Measurements from ENCODE around the gene TMED8.
A peak's percentile ranks its signal among the peaks of the same experiment; 100 is the strongest.
"Not testable (repeated sequence)": the region's sequence is repeated elsewhere in the genome, so short reads cannot be mapped to it uniquely, and the experiment has no call there.

Gene TMED8

DNA sequence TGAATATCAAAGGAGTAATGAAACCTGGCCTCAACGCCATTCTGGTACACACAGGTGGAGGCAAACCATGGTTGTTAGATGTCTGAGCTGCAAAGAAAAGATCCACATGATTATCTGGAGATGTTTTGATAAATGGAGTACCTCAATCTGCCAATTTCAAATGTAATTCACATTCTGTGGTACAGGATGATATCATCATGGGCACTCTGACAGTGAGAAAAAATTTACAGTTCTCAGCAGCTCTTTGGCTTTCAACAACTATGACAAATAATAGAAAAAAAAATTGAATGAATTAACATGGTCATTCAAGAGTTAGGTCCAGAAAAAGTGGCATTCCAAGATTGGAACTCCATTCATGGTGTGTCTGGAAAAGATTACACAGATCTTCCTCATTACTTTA lies 17.3 kb downstream of the TMED8 start:
- no peak for DNase-seq

DNA sequence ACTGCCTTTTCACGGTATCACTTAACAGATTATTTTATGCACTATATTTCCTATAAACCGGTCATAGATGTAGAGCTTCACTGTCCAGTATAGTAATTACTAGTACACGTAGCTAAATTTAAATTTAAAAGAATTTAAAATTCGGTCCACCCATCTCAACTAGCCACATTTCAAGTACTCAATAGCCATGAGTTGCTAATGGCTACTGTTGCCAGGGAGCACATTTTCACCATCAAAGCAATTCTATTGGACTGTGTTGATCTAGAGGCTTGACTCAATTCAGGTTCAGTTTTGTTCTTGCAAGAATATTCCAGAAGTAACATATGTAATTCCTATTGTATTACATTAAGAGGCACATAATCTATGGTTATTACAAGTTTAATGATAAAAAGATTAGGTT lies 20.0 kb downstream of the TMED8 start:
- no peak for DNase-seq

DNA sequence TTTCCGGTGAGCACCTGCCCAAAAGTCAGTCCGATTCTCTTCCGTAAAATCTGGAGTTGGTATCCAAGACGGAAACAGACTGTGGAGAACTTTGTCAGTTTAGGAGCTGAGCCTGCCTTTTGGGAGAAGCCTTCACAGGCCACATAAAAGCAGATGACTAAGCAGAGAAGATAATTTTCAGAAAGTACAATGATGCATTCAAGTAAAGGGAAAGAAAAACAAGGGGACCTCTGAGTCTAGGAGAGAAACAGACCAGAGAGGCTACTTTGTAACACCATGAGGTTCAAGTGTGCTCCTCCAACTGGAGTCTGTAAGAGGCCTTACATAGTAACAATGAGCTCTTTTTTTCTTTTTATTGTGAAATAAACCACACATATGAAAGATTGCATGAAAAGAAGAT lies 21.1 kb downstream of the TMED8 start:
- no peak for DNase-seq

DNA sequence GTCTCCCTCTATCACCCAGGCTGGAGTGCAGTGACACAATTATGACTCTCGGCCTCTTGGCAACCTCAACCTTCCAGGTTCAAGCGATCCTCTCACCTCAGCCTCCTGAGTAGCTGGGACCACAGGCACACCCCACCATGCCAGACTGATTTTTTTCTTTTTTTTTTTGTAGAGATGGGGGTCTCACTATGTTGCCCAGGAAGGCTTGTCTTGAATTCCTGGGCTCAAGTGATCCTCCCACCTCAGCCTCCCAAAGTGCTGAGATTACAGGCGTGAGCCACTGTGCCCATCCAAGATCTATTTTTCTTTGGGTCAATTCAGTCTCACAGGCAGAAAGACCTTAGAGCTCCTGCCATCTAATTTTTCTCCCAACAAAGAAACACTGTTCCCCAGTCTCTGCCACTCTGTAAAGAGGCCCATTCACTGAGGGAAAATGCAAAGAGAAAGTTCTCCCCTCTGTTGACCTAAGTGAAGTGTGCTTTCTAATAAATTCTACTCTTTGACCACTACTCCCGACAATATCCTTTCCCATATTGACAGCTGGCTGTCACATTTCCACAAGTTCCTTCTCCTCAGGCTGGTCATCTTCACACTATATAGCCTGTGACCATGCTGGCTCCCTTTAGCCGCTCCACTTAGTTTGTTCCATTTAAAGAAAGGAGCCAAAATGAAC lies 23.3 kb downstream of the TMED8 start:
- DNase-seq, result no peak

DNA sequence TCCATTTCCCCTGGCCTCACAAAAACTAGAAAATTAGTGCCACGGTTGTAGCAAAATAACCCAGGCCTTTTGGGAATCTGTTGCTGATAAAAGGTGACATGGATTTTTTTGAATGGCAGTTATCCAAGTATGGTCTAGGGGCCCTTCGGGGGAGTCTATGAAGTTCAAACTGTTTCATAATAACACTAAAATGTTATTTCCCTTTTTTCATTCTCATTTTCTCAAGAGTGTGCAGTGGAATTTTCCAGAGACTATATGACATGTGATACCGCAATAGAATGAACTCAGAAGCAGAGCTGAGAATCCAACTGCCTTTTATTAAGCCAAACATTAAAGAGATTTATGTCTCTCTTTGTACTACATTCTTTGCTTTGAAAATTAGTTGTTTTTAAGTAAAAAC lies 29.1 kb downstream of the TMED8 start:
- DNase-seq, result no peak

DNA sequence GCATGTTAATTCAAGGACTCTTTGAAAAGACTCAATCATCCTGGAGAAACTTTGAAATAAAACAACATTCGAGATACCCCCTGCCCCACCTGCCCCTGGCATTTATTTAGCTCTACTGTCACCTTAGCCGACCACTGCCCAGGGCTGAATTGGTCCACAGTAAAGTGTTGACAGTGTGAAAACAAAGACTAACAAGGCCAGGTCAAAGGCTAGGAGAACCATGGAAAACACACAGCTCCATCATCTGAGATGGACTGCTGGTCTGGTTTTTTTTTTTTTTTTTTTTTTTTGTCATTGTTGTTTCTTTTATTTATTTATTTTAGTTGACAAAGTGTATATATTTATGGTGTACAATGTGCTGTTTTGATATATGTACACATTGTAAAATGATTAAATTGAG lies 30.4 kb downstream of the TMED8 start:
- no peak for DNase-seq

DNA sequence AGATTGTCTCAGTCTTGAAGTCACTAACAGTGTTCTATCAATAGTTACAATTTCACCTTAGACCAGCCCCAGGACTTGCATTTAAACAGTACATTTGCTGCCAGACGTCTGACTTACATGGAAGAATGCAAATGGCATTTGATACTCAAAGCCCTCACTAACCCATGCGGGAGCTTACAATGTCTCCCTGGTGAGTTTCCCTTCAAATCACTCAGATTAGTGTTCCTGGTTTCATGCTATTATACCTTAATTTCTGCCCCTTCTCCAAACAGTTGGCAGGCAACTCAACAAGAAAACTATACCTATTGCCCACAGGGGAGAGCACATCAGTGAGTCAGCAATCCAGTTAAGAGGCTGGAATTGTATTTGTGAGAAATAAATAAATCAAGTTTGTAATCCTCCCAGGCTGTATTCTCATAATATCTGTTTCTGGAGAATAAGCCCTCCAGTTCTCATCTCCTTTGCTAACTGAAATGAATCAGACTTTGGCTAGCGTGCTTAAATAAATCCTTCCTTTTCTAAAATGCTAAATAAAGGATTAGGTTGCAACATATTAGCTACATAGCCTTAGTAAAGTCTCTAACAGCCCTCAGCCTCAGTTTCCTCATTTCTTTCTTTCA lies 32.4 kb downstream of the TMED8 start:
- DNase-seq, result no peak

DNA sequence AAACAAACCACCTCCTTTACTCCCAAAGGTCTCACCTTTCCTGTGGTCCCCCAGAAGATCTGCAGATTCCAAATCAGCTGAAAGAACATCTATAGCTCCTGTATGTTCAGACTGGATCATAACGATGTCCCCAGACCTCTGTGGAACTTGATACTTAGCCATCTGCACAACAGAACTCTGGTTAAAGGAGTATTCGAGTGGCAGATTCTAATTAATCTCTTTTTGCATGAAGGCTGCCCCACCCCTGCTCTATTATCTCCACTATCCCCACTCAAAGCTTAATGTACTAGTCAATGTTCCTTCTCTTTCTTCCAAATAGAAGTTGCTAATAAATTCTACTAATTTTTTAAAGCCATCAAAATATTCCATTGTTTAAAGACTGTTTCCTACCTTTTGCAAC lies 33.2 kb downstream of the TMED8 start:
- DNase-seq, result no peak

DNA sequence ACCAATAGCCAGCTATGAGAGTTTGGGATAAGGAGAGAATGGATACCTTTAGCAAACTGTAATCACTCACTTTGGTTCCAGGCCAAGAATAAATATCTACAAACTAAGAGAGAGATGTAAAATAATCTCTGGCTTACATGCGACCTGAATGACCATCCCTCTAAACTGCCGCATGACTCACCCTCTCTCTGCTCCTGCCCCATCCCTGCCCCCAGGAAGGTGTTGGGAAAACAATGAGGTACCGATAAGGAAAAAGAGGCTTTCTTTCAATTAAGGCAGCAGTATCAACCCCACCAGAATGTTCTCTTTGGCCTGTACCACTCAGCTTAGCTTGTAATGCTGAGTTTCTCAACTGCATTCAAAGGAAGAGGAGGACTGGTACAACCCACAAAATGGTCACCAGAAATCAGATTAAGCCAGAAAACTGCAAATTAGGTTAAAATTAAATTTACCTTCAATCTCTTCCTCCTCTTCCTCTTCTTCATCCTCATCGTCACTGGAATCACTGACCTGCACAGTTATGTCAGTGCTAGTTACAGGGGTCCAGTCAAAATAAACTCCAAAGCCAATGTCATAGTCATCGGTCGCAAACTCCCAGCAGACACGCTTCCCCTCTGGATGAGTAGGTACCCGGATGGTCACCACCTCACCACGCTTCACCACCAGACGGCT lies 34.0 kb downstream of the TMED8 start:
- DNase-seq, result no peak

DNA sequence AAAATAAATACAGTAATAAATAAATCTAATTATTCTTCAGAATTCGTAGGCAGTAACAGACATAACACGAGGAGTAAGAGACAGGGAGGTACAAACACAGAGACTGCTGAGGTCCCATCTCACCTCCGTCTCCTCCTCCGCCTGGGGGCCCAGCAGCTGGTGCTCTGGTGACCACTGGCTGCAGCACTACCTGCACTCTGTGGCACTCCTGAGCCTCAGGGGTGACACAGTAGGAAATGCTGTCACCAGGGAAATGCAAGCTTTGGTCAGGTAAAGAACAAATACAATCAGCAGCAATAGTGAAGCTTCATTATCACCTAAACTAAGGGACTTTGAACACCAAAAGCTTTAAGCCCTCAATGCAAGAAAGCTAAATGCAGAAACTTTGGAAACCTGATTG lies 36.5 kb downstream of the TMED8 start:
- DNase-seq, result no peak

DNA sequence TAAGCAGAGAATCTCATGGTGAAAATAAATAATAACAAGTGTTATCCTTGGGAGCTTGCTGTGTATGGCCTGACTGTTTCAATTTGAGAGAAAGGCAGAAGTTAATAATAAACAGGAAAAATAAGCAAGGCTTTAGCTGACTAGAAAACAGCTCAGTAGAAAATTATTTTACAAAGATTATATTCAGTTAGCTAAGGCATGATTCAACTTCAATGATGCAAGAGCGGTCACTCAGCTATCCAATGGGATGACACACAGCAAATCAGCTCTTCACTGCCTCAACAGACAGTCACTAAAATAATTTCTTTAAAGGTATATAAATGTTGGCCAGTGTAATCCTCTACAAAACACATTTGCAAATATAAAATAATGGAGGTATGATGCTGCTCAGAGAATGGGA lies 37.5 kb downstream of the TMED8 start:
- peak; percentile 42 for DNase-seq

DNA sequence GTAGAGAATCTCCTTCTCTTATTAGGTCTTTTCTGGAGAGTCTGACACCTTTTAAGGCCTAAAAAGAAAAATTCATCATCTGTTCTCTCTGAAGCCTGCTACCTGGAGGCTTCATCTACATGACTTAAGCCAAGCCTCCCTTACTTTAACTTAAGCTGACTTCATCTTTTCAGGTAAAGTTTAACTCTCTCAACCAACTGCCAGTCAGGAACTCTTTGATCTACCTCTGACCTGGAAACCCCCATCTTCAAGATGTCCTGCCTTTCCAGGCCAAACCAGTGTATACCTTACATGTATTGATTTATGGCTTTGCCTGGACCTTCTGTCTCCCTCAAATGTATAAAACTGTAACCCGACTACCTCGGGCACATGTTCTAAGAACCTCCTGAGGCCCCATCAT lies 38.6 kb downstream of the TMED8 start:
- DNase-seq, result no peak

DNA sequence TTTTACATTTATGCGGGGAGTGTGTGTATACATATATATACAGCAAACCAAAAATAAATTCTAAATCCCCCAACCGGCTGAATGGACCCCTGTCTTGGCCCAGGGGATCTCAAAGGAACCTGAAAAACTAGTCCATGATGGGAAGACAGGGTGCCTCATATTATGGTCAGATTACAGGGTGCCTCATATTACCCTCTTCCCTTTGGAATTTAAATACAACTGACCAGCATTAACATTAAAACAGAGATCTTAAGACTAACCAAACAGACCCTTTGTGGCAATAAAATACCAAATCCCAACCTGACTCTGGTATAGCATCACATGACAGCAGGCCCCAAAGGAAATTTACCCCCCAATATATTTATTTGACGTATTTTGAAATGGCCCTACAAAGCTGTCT lies 39.0 kb downstream of the TMED8 start:
- no peak for DNase-seq

DNA sequence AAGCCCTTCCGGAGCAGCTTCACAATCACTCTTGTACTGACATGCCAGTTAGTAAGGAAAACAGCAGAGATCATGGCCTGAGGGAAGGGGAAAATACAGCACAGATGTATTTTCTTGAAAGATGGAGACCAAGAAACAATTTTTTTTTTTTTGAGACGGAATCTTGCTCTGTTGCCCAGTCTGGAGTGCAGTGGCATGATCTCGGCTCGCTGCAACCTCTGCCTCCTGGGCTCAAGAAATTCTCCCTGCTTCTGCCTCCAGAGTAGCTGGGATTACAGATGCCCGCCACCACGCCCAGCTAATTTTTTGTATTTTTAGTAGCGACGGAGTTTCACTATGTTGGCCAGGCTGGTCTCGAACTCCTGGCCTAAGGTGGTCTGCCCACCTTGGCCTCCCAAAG lies 39.6 kb downstream of the TMED8 start:
- DNase-seq, result not testable (repeated sequence)

DNA sequence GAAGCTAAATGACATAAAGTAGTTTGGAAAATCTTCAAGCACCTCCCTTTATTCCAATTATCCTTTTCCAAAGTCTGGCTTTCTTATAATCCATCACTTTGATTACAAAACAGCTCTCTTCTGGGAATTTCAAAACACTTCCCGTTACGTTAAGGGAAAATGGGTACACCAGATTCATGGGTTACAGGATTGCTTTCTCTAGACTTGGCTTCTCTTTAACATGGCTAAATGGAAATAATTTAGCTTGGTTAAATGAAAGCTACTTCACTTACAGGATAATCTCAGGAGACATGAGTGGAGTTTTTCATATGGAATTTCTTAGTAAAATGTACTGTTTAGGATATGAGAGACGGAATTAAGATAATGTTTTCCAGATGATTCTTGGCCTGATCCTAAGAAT lies 41.3 kb downstream of the TMED8 start:
- DNase-seq, result no peak

DNA sequence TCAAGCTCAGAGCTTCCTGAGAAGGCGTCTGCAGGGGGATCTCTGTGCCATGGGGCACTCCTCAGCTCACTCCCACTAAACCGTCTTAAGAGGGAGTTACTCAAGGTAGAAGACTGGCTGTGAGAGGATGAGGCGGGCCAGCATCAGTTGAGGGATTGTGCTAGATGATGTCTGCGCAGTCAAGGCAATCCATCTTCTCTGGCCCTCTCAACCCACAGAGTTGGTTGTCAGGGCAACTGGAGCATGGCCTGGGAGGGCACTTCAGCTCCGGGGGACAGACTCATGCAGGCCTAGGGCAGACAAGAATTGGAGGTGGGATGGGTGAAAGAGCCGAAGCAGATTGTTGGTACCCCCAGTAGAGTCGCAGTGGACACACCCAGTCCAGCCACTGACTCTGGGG lies 47.0 kb downstream of the TMED8 start:
- DNase-seq, result no peak

DNA sequence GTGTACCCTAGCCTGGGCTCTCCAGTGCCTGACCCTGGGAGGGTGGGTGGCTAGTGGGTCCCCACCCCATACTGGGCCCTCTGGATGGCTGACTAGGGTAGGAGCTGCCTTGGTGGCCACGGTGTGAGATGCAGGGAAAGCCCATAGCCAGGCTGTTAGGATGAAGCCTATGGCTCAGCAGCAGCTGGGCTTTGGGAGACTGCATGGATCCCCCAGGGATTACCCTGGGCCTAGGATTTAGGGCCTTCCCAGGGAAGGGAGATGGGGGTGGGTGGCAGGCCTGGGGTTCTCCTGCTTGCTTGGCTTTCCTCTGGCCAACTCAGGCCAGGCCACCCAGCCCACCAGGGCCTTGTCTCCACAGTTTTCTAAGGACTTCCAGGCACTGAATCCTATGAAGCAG lies 49.8 kb downstream of the TMED8 start:
- no peak for DNase-seq

DNA sequence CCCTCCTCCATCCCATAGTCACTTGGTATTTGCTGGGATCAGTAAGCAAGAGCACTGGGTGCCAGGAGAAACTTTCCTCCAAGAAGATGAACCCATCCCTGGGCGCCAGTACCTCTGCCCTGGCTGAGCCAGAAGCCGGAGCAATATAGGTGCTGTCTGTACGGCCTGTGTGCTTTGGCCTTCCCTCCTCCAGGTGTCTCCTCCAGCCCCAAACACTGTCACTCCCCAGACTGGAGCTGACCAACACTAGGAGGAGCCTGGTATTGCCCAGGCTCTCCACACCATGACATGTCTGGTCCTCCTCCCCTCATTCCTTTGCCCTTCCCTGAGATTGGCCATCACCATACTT lies 51.2 kb downstream of the TMED8 start:
- no peak for DNase-seq

DNA sequence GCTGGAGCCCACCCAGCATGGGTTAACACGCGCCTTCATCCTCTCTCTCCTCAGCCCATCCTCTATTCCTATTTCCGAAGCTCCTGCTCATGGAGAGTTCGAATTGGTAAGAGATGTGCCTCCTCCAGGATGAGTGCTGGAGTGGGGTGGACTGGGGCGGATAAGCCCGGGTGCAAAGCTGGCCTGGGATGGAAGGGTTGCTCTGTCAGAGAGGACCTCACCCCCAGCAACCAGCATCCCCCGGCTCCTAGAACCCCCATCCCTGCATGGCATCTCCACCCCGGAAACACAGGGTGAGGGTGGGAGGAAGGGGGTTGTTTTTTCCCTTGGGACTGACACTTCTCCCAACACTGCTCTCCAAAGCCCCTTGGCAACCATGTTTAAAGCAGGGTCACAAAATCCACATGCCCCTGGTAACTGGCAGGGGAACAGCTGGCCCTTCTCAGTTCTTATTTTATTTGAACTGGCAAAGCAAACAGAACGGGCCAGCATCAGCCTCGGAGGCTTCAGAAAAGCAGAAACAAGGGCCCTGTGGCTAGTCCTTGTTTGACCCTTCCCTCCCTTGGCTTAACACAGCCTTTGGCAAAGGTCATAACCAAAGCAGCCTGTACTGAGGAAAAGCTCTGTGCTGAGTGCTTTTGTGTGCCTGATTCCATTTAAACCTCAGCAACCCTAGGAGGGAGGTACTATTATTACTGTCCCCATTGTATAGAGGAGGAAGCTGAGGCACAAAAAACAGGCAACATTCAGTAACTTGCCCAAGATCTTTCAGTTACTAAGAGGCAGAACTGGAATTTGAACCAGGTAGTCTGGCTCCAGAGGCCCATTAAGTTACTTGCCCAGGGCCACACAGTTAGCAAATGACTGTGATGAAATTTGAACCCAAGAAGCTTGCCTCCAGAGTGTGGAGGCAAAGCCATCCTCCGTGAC lies 51.8 kb downstream of the TMED8 start:
- DNase-seq, result no peak

DNA sequence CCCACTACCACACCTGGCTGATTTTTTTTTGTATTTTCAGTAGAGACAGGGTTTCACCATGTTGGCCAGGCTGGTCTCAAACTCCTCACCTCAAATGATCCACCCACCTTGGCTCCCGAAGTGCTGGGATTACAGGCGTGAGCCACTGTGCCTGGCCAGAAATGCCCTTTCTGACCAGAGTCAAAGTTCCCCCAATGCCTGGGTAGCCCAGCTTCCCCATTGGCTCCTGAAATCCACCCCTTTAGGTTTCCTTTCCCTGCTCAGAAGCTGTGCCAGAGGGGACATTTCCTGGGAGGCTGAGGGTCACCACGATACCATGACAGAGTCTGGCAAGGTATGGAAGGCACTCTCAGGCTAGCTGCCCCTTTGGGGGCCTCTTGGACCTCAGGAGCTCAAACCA lies 52.6 kb downstream of the TMED8 start:
- DNase-seq, result no peak

DNA sequence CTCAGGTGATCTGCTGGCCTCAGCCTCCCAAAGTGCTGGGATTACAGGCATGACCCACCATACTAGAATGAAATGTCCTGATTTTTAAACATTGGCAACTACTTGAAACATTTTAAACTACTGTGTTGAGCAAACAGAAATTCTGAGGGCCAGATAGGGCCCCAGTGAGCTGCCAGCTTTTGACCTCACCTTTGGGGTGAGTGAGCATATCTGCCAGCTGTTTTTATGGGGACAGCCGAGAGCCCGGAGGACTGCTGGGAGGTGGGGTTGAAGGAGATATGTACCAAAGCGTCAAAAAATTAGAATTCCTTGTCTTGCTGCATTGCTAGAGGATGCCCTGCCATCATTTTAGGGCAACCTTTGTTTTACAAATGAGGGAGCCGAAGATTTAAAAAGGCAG lies 53.3 kb downstream of the TMED8 start:
- DNase-seq, result no peak

DNA sequence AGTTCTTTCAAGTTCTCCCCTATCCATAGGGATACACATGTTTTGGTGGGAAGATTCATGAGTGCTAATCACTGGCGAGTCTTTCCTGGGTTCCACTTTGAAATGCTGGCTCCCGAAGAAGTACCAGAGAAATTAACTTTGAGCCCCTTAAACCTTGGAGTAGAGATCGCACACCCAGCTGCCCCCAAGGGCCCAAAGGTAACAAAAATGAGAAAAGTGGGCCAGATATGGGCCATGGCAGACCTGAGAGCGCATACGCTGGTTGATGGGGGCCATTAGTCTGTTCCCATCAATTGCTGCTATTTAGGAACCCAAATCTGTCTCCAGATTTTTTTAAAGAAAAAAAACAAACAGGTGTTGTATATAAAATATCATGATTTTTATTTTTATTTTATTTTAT lies 53.9 kb downstream of the TMED8 start:
- DNase-seq, result no peak

DNA sequence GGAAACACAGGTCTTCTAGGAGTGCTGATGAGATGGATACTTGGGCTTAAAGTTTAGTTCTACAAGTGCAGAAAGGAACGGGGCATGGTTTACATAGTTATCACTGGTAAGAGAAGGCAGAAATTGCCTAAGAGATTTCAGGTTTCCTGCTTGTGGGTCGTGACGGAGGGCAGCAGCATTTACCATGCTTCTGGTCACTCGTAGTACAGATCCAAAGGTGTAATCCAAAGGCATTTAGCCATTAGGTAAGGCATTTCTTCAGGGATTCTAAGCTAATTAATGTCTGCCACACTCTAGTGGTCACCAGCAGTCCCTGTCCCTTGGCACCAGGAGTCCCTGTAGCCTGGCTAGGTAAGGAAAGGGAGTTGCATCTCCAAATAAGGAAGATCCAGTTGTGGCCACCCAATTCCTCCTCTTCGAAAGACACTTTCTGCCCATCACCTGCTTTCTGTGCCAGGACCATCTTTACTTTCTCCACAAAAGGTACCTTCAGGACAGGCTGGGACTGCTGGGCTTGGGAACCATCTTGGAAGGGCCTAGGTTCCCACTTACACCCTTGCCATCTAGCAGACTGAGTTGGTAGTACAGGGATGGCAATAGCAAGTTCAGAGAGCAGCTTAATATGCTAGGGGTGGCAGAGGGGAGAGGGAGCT lies 54.5 kb downstream of the TMED8 start:
- no peak for DNase-seq

All from fibroblast of skin of scalp (primary cell).